Right lobe of liver (tissue), 6 donors: Measurements from ENCODE around the gene RASAL1. TPM values are rescaled to one million over a fixed set of nuclear protein-coding genes. Genes with fewer than 3 reads are reported as not detected.

Source experiments
- ATAC-seq, 4 donors: fragments of 200-7000 bp; cut with Tn5 transposase; one replicate each; pipeline ENCODE4 v1.9.1; 2020; ENCODE audit warnings: mild to moderate bottlenecking in 4 of 4, moderate library complexity in 4 of 4
- DNase-seq, 3 donors: peaks; one replicate each; pipeline ENCODE4 v3.0.0-alpha.2; 2020
- H3K27ac ChIP-seq, 3 donors: fragments of 200-600 bp; one replicate each; pipeline ENCODE4 v1.8.0; 2022
- H3K27me3 ChIP-seq, 2 donors: fragments of 200-600 bp; one replicate each; pipeline ENCODE4 v1.8.0; 2022
- H3K36me3 ChIP-seq, 4 donors: fragments of 200-600 bp; sonication (generic) in 1 of 4; one replicate each; pipeline versions ENCODE4 v1.5.1 to v1.8.0; 2017 to 2022; ENCODE audit warnings: control low read depth in 1 of 4
- H3K4me1 ChIP-seq, 4 donors: fragments of 200-600 bp; sonication (generic) in 1 of 4; one replicate each; pipeline versions ENCODE4 v1.5.1 to v1.8.0; 2017 to 2022; ENCODE audit warnings: control low read depth in 1 of 4
- H3K4me3 ChIP-seq, 3 donors: fragments of 200-600 bp; one replicate each; pipeline ENCODE4 v1.8.0; 2022
- H3K9me3 ChIP-seq, 4 donors: fragments of 200-600 bp; sonication (generic) in 1 of 4; one replicate each; pipeline versions ENCODE4 v1.5.1 to v1.8.0; 2017 to 2022; ENCODE audit warnings: control low read depth in 1 of 4
- CTCF ChIP-seq, 4 donors: fragments of 200-600 bp in 3 of 4; fragments of 450-650 bp in 1 of 4; IDR thresholded peaks; one replicate each; pipeline versions ENCODE4 v1.5.1 to v1.8.0; 2016 to 2022; ENCODE audit warnings: antibody characterized with exemption in 4 of 4, mild to moderate bottlenecking in 2 of 4
- POLR2A ChIP-seq: fragments of 450-650 bp; IDR thresholded peaks from one replicate; pipeline ENCODE4 v1.6.1; 2017; ENCODE audit warnings: antibody characterized with exemption, mild to moderate bottlenecking
- WGBS: methylation state at CpG from one replicate; pipeline ENCODE4 v1.1.6; 2018; ENCODE audit warnings: low coverage, low lambda C conversion rate; ENCODE audit not compliant: insufficient coverage; ENCODE audit errors: missing lambda C conversion rate; 5-methylcytosine and 5-hydroxymethylcytosine counted together
- intact Hi-C, 2 donors: fragments of 100-400 bp; cut with DNase I; formaldehyde crosslinking; loops; one replicate each; pipeline versions ENCODE4 v1.11.2 to v1.14.1; 2022
- total RNA-seq, 6 experiments: library from RNA; depleted of rRNA in 2 of 6; stranded (reverse); fragments of >200 nt in 2 of 6; fragmentation: NEBNext Ultra II Directional in 3 of 6; extraction: Animal tissue kit (Norgen Biotek cat#: 25700) in 3 of 6; gene quantifications; one replicate each; pipeline versions ENCODE4 v1.1.0 to v1.2.4, GENCODE V29; 2016 to 2023
- donor health status: DM: no; HTN: yes; CAD: no.
- donor health status: DM: no; HTN: no; CAD: no.
- donor health status: DM: no; HTN: no; CAD: no.
- donor health status: DM: no; HTN: yes; CAD: no.
- donor health status: DM: no; HTN: yes; CAD: no.

The RASAL1 gene
- total RNA-seq, 6 experiments from 2014 or later = 0.10 to 0.24 (median 0.15) TPM; not detected in 2

DNA sequence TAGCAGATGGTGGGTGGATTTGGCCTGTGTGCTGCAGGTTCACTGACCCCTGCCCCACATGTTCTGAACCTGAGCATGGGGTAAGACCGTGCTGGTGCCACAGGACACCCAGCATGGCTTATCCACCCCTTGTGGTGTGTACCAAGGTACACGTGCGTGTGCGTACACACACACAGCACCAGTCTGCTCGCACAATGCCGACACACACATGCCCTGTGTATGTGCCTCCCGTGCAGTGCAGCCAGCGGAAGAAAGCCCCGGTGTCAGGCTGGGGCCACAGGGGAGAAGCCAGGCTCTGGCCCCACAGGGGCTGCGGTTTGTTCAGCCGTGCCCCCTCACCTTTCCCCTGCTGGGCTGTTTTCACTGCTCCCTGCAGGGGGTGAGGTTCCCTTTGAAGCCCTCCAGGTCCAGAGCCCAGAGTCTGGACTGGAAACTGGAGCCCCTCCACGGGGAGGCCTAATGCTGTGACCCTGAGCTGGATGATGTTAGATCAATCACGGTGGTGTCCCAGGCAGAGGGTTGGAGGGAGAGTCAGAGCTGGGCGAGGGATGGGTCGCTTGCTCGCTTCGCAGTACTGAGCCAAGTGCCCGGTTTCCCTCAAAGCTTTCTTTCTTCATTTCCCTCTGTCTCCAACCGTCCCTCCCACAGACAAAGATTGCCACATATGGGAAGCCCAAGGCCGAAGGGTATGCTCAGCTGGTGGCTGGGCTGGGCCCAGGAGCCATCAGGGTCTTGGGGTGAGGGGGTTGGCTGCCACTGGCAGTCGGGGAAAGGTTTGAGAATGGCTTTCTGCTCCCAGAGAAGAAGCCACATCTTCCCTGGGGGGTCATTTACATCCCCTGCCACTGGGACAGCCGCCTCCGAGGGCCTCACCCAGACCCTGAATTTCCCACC, 72.8 kb downstream of the RASAL1 start:
- ATAC-seq = peak; percentile 69 to 85 (median 79)
- peak; percentile 65 to 86 (median 65) for DNase-seq
- H3K36me3 ChIP-seq = no peaks in the 10 kb centered on the region
- H3K27me3 ChIP-seq = no peaks in the 10 kb centered on the region
- WGBS = 13% methylated on average over 8 of the region's 23 CpGs
- no peak overlapping the region for H3K4me3 ChIP-seq
- no peak for TF ChIP-seq POLR2A
- TF ChIP-seq CTCF (IDR thresholded peaks at IDR 0.05) = no peak
- H3K27ac ChIP-seq = peak overlapping the region in 1 of 3 donors; percentile 60
- H3K4me1 ChIP-seq = peaks cover 0 to 34% (median 7%) of the 10 kb centered on the region in 4 donors
- no peaks in the 10 kb centered on the region for H3K9me3 ChIP-seq
- intact Hi-C loops = no loop called here

- DNase-seq (no peak), ATAC-seq (no peak)
- TF ChIP-seq POLR2A (no peak), CTCF (IDR thresholded peaks at IDR 0.05) (no peak)
- peaks cover 0 to 27% (median 4%) of the 10 kb centered on the region in 4 donors for H3K4me1 ChIP-seq
- intact Hi-C loops = no loop called here
- no peak overlapping the region for H3K27ac ChIP-seq
- no peaks in the 10 kb centered on the region for H3K9me3 ChIP-seq
- H3K27me3 ChIP-seq = no peaks in the 10 kb centered on the region
- no peaks in the 10 kb centered on the region for H3K36me3 ChIP-seq
- no peak overlapping the region for H3K4me3 ChIP-seq
- 44% methylated on average over 8 of the region's 10 CpGs for whole genome bisulfite sequencing
Observed at GRCh38 chr12:113061061-113061694, 74.4 kb downstream of the RASAL1 start.

DNA sequence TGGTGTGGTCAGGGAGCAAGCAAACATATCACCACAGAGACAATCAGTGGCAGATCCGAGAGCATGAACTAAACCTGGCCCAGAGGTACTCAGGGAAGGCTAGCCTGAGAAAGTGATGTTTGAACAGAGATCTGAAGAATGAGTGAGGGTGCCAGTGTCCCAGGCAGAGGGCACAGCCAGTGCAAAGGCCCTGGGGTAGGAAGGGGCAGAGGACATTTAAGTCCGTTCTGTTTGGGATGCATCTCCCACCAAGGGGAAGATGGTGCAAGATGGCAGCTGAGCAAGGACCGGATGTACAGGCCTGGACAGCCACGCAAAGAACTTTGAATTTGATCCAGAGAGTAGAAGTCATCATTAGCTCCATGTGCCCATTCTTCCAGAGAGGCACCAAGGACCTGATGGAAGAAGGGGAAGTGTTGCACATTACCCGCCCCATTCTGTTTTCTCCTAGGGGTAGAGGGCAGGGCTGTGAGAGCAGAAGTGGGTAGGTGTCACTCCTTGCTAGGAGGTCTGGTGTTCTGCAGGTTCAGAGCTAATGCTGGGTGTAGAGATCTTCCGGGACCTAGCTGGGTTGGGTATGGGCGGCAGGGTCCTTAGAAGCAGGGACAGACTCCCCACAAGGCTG, 75.1 kb downstream of the RASAL1 start:
- DNase-seq (no peak), ATAC-seq (no peak)
- Histone ChIP-seq H3K27ac (no peak overlapping the region), H3K36me3 (no peaks in the 10 kb centered on the region), H3K4me3 (no peak overlapping the region), H3K27me3 (no peaks in the 10 kb centered on the region), H3K9me3 (no peaks in the 10 kb centered on the region), H3K4me1 (peaks cover 0 to 27% (median 4%) of the 10 kb centered on the region in 4 donors)
- whole genome bisulfite sequencing = 73% methylated on average over 3 of the region's 7 CpGs
- intact Hi-C loops = no loop called here
- TF ChIP-seq CTCF (IDR thresholded peaks at IDR 0.05) (no peak), POLR2A (no peak)

DNA sequence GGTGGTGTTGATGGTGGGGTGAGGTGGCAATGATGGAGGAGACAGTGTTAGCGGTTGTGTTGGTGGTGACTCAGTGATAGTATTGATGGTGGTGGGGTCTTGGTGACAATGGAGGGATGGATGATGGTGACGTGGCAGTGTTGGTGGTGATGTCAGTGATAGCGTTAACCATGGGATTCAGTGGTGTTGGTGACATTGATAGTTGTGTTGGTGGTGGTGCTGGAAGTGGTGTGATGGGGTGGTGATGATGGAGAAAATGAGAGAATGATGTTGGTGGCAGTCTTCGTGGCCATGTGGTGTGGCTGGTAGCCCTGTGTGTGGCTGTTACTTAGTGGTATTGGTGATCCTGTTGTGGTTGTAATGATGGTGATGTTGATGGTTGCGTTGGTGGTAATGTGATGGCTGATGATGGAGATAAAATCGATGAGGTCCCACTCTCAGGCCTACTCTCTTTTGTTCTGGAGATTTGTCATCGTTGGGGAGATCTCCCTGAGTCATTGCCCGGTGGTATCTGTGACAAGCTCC, 76.4 kb downstream of the RASAL1 start:
- H3K27ac ChIP-seq = no peak overlapping the region
- TF ChIP-seq POLR2A (no peak), CTCF (IDR thresholded peaks at IDR 0.05) (no peak)
- peaks cover 0 to 24% (median 4%) of the 10 kb centered on the region in 4 donors for H3K4me1 ChIP-seq
- H3K27me3 ChIP-seq = no peaks in the 10 kb centered on the region
- H3K9me3 ChIP-seq = no peaks in the 10 kb centered on the region
- H3K36me3 ChIP-seq = no peaks in the 10 kb centered on the region
- DNase-seq (no peak), ATAC-seq (no peak)
- no peak overlapping the region for H3K4me3 ChIP-seq
- WGBS = 81% methylated on average over 6 of the region's 8 CpGs
- intact Hi-C loops = no loop called here
